OCI-LY3 (cell line): ENCODE measurements around the gene LYSET.
"Not testable (repeated sequence)": the region's sequence is repeated elsewhere in the genome, so short reads cannot be mapped to it uniquely, and the experiment has no call there.

Experiments
- EZH2phosphoT487 ChIP-seq: fragments of 200-600 bp; shearing (Covaris generic); IDR thresholded peaks from 2 replicates; pipeline ENCODE4 v1.6.1; 2018; ENCODE audit warnings: antibody characterized with exemption, mixed run types, low read depth
- TF ChIP-seq, protein P1 (sequence below): fragments of 200-600, 300-600 bp; sonication (generic); IDR thresholded peaks from 2 replicates; pipeline ENCODE4 v1.5.1; 2014; ENCODE audit warnings: antibody characterized with exemption, low read length, low read depth

DNA sequence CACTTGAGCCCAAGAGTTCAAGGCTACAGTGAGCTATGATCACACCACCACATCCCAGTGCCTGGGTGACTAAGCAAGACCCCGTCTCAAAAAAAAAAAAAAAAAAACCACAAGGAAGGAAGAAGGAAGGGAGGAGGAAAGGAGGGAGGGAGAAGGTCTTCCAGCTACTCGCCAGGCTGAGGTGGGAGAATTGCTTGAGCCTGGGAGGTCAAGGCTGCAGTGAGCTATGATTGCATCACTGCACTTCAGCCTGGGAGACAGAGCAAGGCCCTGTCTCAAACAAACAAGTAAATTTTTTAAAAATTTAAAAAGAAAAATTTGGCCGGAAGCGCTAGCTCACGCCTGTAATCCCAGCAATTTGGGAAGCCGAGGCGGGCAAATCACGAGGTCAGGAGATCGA lies 16.5 kb upstream of the LYSET start:
- TF ChIP-seq, protein P1, sequence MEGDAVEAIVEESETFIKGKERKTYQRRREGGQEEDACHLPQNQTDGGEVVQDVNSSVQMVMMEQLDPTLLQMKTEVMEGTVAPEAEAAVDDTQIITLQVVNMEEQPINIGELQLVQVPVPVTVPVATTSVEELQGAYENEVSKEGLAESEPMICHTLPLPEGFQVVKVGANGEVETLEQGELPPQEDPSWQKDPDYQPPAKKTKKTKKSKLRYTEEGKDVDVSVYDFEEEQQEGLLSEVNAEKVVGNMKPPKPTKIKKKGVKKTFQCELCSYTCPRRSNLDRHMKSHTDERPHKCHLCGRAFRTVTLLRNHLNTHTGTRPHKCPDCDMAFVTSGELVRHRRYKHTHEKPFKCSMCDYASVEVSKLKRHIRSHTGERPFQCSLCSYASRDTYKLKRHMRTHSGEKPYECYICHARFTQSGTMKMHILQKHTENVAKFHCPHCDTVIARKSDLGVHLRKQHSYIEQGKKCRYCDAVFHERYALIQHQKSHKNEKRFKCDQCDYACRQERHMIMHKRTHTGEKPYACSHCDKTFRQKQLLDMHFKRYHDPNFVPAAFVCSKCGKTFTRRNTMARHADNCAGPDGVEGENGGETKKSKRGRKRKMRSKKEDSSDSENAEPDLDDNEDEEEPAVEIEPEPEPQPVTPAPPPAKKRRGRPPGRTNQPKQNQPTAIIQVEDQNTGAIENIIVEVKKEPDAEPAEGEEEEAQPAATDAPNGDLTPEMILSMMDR = not testable (repeated sequence)
- TF ChIP-seq EZH2phosphoT487 = not testable (repeated sequence)
